Glomerular visceral epithelial cell (primary cell): ENCODE data around the gene C1orf21.

Experiments used
- DNase-seq: peaks from one replicate; pipeline ENCODE4 v3.0.0-alpha.2; 2016; ENCODE audit errors: extremely low spot score

The C1orf21 gene

GRCh38 chr1:184485751-184486723, 99.2 kb downstream of the C1orf21 start:
- DNase-seq, result peak; percentile 16

- no peak for DNase-seq
Observed at GRCh38 chr1:184486761-184487445, 100.1 kb downstream of the C1orf21 start.

- DNase-seq, result no peak
Observed at GRCh38 chr1:184487531-184488193, 100.8 kb downstream of the C1orf21 start.

GRCh38 chr1:184489908-184490307, 103.1 kb downstream of the C1orf21 start:
- no peak for DNase-seq

GRCh38 chr1:184492536-184492935, 105.7 kb downstream of the C1orf21 start:
- no peak for DNase-seq

- DNase-seq, result no peak
Observed at GRCh38 chr1:184493987-184494388, 107.2 kb downstream of the C1orf21 start.

GRCh38 chr1:184494929-184495328, 108.1 kb downstream of the C1orf21 start:
- no peak for DNase-seq

GRCh38 chr1:184497959-184498723, 111.3 kb downstream of the C1orf21 start:
- no peak for DNase-seq

- no peak for DNase-seq
Observed at GRCh38 chr1:184499616-184500015, 112.8 kb downstream of the C1orf21 start.

- no peak for DNase-seq
Observed at GRCh38 chr1:184502161-184502560, 115.3 kb downstream of the C1orf21 start.

GRCh38 chr1:184503221-184503749, 116.5 kb downstream of the C1orf21 start:
- no peak for DNase-seq

- DNase-seq, result no peak
Observed at GRCh38 chr1:184504040-184504954, 117.5 kb downstream of the C1orf21 start.

- no peak for DNase-seq
Observed at GRCh38 chr1:184504955-184505338, 118.1 kb downstream of the C1orf21 start.

GRCh38 chr1:184506481-184506880, 119.7 kb downstream of the C1orf21 start:
- DNase-seq, result no peak

GRCh38 chr1:184507165-184507564, 120.3 kb downstream of the C1orf21 start:
- no peak for DNase-seq

- DNase-seq, result no peak
Observed at GRCh38 chr1:184507604-184508280, 120.9 kb downstream of the C1orf21 start.

GRCh38 chr1:184509105-184509504, 122.3 kb downstream of the C1orf21 start:
- no peak for DNase-seq

GRCh38 chr1:184510110-184510509, 123.3 kb downstream of the C1orf21 start:
- no peak for DNase-seq

GRCh38 chr1:184512724-184513123, 125.9 kb downstream of the C1orf21 start:
- no peak for DNase-seq

- DNase-seq, result no peak
Observed at GRCh38 chr1:184513421-184513820, 126.6 kb downstream of the C1orf21 start.
